NCI-H2196 treated with DMSO at 0.1 percent for 48 hours (cell line): ENCODE measurements around the gene PCDHGB1.
"Not testable (repeated sequence)": the region's sequence is repeated elsewhere in the genome, so short reads cannot be mapped to it uniquely, and the experiment has no call there.

Experiments used
- DNase-seq: peaks from one replicate; lab custom pipeline; 2025; ENCODE audit not compliant: unreplicated experiment; lab: John Stamatoyannopoulos, UW

The PCDHGB1 gene

DNA sequence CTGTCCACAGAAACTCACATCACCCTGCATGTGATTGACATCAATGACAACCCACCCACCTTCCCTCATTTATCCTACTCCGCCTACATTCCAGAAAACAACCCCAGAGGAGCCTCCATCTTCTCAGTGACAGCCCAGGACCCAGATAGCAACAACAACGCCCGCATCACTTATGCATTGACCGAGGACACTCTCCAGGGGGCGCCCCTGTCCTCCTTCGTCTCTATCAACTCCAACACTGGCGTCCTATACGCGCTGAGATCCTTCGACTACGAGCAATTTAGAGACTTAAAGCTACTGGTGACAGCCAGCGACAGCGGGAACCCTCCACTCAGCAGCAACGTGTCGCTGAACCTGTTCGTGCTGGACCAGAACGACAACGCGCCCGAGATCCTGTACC lies 4.6 kb upstream of the PCDHGB1 start:
- DNase-seq = no peak

DNA sequence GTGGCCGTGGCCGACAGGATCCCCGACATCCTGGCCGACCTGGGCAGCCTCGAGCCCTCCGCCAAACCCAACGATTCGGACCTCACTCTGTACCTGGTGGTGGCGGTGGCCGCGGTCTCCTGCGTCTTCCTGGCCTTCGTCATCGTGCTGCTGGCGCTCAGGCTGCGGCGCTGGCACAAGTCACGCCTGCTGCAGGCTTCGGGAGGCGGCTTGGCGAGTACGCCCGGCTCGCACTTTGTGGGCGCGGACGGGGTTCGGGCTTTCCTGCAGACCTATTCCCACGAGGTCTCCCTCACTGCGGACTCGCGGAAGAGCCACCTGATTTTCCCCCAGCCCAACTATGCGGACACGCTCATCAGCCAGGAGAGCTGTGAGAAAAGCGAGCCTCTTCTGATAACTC lies 3.9 kb upstream of the PCDHGB1 start:
- DNase-seq = not testable (repeated sequence)

DNA sequence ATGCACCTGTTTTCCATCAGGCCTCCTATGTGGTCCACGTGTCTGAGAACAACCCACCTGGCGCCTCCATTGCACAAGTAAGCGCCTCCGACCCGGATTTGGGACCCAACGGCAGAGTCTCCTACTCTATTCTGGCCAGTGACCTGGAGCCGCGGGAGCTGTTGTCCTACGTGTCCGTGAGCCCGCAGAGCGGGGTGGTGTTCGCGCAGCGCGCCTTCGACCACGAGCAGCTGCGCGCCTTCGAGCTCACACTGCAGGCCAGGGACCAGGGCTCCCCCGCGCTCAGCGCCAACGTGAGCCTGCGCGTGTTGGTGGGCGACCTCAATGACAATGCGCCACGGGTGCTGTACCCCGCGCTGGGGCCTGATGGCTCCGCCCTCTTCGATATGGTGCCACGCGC lies 1.7 kb downstream of the PCDHGB1 start:
- DNase-seq = no peak

DNA sequence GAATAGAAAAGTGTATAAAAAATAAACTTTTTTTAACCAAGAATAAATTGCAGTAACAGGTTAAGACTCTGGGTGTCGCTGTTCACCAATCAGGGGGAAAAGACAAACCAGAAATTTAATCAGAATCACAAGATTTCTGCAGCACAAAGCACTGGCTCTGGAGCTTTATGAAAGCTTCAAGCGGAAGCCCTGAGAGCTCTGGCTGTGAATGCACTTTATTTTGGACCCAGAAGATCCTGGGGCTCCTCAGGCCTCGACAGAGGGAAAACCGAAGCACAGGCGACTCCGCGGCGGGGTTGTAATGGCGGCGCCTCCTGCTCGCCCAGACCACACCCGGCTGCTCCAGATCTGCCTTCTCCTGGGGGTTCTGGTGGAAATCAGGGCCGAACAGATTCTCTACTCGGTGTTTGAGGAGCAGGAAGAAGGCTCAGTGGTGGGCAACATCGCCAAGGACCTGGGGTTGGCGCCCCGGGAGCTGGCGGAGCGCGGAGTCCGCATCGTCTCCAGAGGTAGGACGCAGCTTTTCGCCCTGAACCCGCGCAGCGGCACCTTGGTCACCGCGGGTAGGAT lies 5.1 kb downstream of the PCDHGB1 start, which contains the start of gene PCDHGA4:
TSS of gene PCDHGA4 (plus strand) at position 122 of the 570 bp plus-strand sequence. CDS start at position 209, 87 bp downstream.
- no peak for DNase-seq

DNA sequence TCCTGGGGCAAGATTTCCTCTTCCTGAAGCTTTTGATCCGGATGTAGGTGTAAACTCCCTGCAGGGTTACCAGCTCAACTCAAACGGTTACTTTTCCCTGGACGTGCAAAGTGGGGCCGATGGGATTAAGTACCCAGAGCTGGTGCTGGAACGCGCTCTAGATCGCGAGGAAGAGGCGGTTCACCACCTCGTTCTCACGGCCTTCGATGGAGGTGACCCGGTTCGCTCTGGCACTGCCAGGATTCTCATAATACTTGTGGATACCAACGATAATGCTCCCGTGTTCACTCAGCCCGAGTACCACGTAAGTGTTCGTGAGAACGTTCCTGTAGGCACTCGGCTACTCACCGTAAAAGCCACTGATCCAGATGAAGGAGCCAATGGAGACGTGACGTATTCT lies 5.7 kb downstream of the PCDHGB1 start:
- no peak for DNase-seq

DNA sequence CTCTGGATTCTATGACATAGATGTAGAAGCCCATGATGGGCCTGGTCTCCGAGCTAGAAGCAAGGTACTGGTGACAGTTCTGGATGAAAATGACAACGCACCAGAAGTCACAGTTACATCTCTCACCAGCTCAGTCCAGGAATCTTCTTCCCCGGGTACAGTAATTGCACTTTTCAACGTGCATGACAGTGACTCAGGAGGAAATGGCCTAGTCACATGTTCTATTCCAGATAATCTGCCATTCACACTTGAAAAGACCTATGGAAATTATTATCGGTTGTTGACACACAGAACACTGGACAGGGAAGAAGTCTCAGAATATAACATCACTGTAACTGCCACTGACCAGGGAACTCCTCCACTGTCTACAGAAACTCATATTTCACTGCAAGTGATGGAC lies 6.2 kb downstream of the PCDHGB1 start:
- no peak for DNase-seq

DNA sequence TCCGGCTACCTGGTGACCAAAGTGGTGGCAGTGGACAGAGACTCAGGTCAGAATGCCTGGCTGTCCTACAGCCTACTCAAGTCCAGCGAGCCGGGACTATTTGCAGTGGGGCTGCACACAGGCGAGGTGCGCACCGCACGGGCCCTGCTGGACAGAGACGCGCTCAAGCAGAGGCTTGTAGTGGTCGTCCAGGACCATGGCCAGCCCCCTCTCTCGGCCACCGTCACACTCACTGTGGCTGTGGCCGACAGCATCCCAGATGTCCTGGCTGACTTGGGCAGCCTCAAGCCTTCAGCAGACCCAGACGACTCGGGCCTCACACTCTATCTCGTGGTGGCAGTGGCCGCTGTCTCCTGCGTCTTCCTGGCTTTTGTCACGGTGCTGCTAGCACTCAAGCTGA lies 7.1 kb downstream of the PCDHGB1 start:
- no peak for DNase-seq

DNA sequence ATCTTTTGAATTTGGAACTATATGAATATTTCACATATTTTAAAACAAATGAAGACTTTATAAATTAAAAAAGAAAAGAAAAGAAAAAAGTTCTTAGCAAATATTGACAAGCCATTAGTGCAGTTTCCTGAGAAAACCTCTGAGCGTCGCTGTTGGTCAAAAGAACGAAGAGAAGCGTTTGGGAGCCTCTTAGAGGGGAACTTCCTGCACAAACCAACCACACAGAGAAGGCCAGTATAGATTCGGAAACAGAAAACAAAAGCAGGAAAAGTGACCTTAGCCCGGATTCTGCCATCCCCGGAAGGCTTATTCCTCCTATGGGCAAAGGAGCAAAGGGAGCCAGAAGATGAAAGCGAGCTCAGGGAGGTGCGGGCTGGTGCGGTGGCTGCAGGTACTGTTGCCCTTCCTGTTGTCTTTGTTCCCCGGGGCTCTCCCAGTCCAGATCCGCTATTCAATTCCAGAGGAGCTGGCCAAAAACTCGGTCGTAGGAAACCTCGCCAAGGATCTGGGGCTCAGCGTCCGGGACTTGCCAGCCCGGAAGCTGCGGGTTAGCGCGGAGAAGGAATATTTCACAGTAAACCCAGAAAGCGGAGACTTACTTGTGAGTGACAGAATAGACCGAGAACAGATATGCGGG lies 10.0 kb downstream of the PCDHGB1 start, which contains the start of gene PCDHGB2:
TSS of gene PCDHGB2 (plus strand) at position 205 of the 637 bp plus-strand sequence. CDS start at position 347, 142 bp downstream.
- no peak for DNase-seq

DNA sequence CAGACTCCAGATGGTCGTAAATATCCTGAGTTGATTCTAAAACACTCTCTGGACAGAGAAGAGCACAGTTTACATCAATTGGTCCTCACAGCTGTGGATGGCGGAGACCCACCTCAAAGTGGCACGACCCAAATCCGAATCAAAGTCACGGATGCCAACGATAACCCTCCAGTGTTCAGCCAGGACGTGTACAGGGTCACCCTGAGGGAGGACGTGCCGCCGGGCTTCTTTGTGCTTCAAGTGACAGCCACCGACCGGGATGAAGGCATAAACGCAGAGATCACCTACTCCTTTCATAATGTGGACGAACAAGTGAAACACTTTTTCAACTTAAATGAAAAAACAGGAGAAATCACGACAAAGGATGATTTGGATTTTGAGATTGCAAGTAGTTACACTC lies 10.8 kb downstream of the PCDHGB1 start:
- DNase-seq = no peak

DNA sequence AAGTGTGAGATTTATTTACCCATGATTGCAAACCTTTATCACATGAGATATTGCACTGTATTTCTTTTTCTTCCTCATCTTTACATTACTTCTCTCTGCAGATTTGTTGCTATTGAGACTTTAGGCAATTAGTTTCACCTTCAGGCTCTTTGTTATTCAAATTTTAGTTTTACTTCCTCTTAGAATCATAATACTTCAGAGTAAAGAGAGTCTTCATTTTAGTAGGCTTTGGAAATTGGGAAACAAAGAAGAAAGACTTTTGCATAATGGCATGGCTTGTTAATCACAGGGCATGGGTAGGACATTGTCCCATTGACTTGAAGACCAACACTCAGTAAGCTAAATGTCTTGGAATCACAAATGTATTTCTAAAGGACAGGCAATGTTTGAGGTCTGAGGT lies 12.8 kb downstream of the PCDHGB1 start:
- DNase-seq = no peak

DNA sequence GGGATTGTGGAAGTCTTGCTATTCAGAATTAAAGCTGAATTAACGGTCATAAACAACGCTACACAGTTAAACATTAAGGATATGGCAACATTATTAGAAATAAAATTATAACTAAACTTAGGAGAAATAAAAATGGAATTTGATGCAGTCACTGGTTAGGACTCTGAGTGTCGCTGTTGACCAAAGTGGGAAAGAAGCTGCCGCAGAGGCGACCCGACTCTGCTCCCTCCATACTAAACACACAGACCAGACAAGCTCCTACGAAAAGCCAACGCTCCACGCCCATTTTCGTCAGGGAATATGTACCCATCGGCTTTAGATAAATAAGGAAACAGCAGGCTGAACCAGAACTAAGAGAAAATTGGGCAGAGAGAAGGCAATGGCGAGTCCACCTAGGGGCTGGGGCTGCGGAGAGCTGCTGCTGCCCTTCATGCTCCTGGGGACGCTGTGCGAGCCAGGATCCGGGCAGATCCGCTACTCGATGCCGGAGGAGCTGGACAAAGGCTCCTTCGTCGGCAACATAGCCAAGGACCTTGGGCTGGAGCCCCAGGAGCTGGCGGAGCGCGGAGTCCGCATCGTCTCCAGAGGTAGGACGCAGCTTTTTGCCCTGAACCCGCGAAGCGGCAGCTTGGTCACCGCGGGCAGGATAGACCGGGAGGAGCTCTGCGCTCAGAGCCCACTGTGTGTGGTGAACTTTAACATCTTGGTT lies 14.2 kb downstream of the PCDHGB1 start, which contains the start of gene PCDHGA5:
TSS of gene PCDHGA5 (plus strand) at position 211 of the 709 bp plus-strand sequence. CDS start at position 380, 169 bp downstream.
- no peak for DNase-seq

DNA sequence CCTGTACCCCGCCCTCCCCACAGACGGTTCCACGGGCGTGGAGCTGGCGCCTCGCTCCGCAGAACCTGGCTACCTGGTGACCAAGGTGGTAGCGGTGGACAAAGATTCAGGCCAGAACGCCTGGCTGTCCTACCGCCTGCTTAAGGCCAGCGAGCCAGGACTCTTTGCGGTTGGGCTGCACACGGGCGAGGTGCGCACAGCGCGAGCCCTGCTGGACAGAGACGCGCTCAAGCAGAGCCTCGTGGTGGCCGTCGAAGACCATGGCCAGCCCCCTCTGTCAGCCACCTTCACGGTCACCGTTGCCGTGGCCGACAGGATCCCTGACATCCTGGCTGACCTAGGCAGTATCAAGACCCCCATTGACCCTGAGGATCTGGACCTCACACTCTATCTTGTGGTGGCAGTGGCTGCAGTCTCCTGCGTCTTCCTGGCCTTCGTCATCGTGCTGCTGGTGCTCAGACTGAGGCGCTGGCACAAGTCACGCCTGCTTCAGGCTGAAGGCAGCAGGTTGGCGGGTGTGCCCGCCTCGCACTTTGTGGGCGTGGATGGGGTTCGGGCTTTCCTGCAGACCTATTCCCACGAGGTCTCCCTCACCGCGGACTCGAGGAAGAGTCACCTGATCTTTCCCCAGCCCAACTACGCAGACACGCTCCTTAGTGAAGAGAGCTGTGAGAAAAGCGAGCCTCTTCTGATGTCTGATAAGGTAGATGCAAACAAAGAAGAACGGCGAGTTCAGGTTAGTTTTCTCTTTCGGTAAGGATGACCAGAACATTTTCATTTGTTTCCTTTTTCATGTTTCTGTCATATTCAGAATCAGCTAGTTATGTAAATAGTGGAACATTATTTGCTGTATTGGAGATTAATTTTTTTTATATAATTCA lies 16.4 kb downstream of the PCDHGB1 start:
- DNase-seq = no peak

DNA sequence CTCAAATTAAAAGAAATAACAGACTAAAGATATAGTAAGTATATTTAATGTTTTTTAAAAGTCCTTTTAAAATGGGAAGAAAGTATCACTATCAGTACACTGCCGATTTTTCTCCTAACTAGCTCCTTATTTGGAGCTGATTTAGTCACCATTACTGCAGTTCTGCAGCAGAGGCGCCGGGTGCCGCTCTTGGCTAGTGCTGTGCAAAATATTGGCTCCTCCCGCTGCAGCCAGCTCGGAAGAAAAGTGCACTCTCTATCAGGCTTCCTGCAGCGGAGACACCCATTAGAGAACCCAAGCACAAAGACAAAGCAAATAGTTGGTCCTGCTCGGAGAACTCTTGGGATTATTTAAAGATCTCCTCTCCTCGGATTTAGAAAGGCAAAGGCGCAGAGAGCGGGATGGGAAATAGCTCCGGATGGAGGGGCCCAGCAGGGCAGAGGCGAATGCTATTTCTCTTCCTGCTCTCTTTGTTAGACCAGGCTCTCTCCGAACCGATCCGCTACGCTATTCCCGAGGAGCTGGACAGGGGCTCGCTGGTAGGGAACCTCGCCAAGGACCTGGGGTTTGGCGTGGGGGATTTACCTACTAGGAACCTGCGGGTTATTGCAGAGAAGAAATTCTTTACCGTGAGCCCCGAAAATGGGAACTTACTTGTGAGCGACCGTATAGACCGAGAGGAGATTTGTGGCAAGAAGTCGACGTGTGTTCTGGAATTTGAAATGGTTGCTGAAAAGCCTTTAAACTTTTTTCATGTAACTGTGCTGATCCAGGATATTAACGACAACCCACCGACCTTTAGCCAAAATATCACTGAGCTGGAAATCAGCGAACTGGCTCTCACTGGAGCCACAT lies 20.3 kb downstream of the PCDHGB1 start, which contains the start of gene PCDHGB3:
TSS of gene PCDHGB3 (plus strand) at position 249 of the 855 bp plus-strand sequence. CDS start at position 402, 153 bp downstream.
- no peak for DNase-seq

DNA sequence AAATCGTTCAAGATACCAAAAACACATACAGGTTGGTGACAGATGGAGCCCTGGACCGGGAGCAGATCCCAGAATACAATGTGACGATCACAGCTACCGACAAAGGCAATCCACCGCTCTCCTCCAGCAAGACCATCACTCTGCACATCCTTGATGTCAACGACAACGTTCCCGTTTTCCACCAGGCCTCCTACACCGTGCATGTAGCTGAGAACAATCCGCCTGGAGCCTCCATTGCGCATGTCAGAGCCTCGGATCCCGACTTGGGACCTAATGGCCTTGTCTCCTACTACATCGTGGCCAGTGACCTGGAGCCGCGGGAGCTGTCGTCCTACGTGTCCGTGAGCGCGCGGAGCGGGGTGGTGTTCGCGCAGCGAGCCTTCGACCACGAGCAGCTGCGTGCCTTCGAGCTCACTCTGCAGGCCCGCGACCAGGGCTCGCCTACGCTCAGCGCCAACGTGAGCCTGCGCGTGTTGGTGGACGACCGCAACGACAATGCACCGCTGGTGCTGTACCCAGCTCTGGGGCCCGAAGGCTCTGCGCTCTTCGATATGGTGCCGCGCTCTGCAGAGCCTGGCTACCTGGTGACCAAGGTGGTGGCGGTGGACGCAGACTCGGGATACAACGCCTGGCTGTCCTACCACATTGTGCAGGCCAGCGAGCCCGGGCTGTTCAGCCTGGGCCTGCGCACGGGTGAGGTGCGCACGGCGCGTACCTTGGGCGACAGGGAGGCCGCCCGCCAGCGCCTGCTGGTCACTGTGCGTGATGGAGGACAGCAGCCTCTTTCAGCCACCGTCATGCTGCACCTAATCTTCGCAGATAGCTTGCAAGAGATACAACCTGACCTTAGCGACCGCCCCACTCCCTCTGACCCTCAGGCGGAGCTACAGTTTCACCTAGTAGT lies 21.9 kb downstream of the PCDHGB1 start:
- DNase-seq = no peak

DNA sequence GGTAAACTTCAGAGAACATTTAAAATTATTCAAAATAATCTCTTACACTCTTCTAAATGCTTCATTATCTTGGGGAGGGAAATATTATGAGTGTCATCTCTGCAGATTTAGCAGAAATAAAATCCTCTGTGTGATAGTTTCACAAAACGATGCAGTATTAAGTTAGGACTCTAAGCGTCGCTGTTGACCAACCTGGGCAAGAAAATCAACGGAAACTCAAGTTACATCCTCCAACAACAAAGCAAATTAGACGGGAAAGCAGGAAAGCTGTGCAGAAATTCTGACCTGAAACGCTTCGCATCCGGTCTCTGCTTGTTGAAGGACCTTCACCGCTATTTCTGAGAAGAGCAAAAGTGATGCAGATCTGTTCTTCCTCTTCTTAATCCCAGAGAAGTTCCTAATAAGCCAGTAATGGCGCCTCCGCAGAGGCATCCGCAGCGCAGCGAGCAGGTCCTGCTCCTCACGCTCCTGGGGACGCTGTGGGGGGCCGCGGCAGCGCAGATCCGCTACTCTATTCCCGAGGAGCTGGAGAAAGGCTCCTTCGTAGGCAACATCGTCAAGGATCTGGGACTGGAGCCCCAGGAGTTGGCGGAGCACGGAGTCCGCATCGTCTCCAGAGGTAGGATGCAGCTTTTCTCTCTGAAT lies 23.9 kb downstream of the PCDHGB1 start, which contains the start of gene PCDHGA6:
TSS of gene PCDHGA6 (plus strand) at position 219 of the 645 bp plus-strand sequence. CDS start at position 412, 193 bp downstream.
- no peak for DNase-seq

DNA sequence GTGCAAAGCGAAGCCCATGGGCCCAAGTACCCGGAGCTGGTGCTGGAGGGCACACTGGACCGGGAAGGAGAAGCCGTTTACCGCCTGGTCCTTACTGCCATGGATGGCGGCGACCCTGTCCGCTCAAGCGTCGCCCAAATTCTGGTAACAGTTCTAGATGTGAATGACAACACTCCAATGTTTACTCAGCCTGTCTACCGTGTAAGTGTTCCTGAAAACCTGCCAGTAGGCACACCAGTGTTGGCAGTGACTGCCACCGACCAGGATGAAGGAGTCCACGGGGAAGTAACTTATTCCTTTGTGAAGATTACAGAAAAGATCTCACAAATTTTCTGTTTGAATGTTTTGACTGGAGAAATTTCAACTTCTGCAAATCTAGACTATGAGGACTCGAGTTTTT lies 24.7 kb downstream of the PCDHGB1 start:
- no peak for DNase-seq

DNA sequence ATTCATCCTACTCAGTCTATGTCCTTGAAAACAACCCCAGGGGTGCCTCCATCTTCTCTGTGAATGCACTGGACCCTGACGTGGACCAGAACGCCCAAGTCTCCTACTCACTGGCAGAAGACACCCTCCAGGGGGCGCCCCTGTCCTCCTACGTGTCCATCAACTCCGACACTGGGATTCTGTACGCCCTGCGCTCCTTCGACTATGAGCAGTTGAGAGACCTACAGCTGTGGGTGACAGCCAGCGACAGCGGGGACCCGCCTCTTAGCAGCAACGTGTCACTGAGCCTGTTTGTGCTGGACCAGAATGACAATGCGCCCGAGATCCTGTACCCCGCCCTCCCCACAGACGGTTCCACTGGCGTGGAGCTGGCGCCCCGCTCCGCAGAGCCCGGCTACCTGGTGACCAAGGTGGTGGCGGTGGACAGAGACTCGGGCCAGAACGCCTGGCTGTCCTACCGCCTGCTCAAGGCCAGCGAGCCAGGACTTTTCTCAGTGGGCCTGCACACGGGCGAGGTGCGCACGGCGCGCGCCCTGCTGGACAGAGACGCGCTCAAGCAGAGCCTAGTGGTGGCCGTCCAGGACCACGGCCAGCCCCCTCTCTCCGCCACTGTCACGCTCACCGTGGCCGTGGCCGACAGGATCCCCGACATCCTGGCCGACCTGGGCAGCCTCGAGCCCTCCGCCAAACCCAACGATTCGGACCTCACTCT lies 25.7 kb downstream of the PCDHGB1 start:
- DNase-seq = not testable (repeated sequence)
